OCI-LY3 (cell line): ENCODE results near the gene ZC3H13.

Experiments
- H2AFZ ChIP-seq: fragments of 200-600, 300-600 bp; shearing (Covaris generic); 2 replicates; pipeline ENCODE4 v1.6.0; 2014; ENCODE audit warnings: antibody characterized with exemption, low read depth, low read length
- H3K27ac ChIP-seq: fragments of 200-600, 300-600 bp; sonication (generic); 2 replicates; pipeline ENCODE4 v1.5.1; 2014; ENCODE audit warnings: mild to moderate bottlenecking, low read length, moderate library complexity, mixed read lengths
- H3K27me3 ChIP-seq: fragments of 200-600, 300-600 bp; sonication (generic); 2 replicates; pipeline ENCODE4 v1.6.1; 2014; ENCODE audit warnings: low read depth, low read length, mixed read lengths
- H3K36me3 ChIP-seq: fragments of 200-600, 300-600 bp; sonication (generic); replicated peaks from 2 replicates; pipeline ENCODE3; 2014; ENCODE audit warnings: low read depth, low read length, mixed read lengths
- H3K4me1 ChIP-seq: fragments of 300-600, 200-600 bp; sonication (generic); 2 replicates; pipeline ENCODE4 v1.6.1; 2014; ENCODE audit warnings: low read length, mixed read lengths
- H3K4me2 ChIP-seq: fragments of 200-600, 300-600 bp; sonication (generic); 2 replicates; pipeline ENCODE4 v1.6.1; 2014; ENCODE audit warnings: low read length, mixed read lengths
- H3K4me3 ChIP-seq: fragments of 300-600, 200-600 bp; sonication (generic); 2 replicates; pipeline ENCODE4 v1.5.1; 2014; ENCODE audit warnings: antibody characterized with exemption, mild to moderate bottlenecking, low read length, moderate library complexity
- H3K79me2 ChIP-seq: fragments of 300-600, 200-600 bp; shearing (Covaris generic); 2 replicates; pipeline ENCODE4 v1.6.1; 2014; ENCODE audit warnings: mild to moderate bottlenecking, low read length, mixed read lengths
- H3K9ac ChIP-seq: fragments of 300-600, 200-600 bp; shearing (Covaris generic); 2 replicates; pipeline ENCODE4 v1.6.0; 2014; ENCODE audit warnings: mild to moderate bottlenecking, low read length, moderate library complexity
- H3K9me3 ChIP-seq: fragments of 200-600, 300-600 bp; shearing (Covaris generic); 2 replicates; pipeline ENCODE4 v1.6.1; 2014; ENCODE audit warnings: low read length, mixed read lengths; ENCODE audit not compliant: insufficient read depth
- H4K20me1 ChIP-seq: fragments of 200-600, 300-600 bp; sonication (generic); 2 replicates; pipeline ENCODE4 v1.6.1; 2016; ENCODE audit warnings: low read length, mixed read lengths; ENCODE audit not compliant: insufficient read depth
- EZH2phosphoT487 ChIP-seq: fragments of 200-600 bp; shearing (Covaris generic); IDR thresholded peaks from 2 replicates; pipeline ENCODE4 v1.6.1; 2018; ENCODE audit warnings: antibody characterized with exemption, mixed run types, low read depth
- TF ChIP-seq, protein P1 (sequence below): fragments of 200-600, 300-600 bp; sonication (generic); IDR thresholded peaks from 2 replicates; pipeline ENCODE4 v1.5.1; 2014; ENCODE audit warnings: antibody characterized with exemption, low read length, low read depth

Gene ZC3H13

DNA sequence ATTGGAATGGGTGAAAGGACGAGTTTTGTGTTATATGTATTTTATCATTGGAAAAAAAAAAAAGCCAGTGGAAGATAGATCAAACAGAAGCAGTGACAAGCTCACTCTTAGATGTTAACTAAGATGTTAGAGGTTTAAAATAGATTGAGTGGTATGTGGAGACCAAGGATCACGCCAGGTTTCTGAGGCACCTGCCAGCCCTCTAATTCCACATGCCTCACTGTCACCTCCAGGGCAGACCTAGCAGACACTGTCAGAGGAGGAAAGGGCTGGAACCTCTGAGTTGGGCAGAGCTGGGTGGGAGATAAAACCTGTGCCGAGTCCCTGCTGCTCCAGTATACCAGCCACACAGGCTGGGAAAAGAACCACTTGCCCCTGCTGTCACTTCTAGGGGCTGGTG, 143.5 kb downstream of the ZC3H13 start:
- Histone ChIP-seq H4K20me1 (no peaks in the 10 kb centered on the region), H3K27me3 (0 out of 2 replicates have a peak, but pooled peaks cover 3% of the 10 kb centered on the region), H3K9me3 (no peaks in the 10 kb centered on the region), H3K36me3 (no peaks in the 10 kb centered on the region), H3K9ac (no peak overlapping the region), H2AFZ (no peak overlapping the region), H3K79me2 (no peaks in the 10 kb centered on the region), H3K27ac (no peak overlapping the region), H3K4me3 (no peak overlapping the region), H3K4me2 (no peak overlapping the region), H3K4me1 (no peaks in the 10 kb centered on the region)
- no peak for TF ChIP-seq EZH2phosphoT487
- TF ChIP-seq, protein P1, sequence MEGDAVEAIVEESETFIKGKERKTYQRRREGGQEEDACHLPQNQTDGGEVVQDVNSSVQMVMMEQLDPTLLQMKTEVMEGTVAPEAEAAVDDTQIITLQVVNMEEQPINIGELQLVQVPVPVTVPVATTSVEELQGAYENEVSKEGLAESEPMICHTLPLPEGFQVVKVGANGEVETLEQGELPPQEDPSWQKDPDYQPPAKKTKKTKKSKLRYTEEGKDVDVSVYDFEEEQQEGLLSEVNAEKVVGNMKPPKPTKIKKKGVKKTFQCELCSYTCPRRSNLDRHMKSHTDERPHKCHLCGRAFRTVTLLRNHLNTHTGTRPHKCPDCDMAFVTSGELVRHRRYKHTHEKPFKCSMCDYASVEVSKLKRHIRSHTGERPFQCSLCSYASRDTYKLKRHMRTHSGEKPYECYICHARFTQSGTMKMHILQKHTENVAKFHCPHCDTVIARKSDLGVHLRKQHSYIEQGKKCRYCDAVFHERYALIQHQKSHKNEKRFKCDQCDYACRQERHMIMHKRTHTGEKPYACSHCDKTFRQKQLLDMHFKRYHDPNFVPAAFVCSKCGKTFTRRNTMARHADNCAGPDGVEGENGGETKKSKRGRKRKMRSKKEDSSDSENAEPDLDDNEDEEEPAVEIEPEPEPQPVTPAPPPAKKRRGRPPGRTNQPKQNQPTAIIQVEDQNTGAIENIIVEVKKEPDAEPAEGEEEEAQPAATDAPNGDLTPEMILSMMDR = no peak

DNA sequence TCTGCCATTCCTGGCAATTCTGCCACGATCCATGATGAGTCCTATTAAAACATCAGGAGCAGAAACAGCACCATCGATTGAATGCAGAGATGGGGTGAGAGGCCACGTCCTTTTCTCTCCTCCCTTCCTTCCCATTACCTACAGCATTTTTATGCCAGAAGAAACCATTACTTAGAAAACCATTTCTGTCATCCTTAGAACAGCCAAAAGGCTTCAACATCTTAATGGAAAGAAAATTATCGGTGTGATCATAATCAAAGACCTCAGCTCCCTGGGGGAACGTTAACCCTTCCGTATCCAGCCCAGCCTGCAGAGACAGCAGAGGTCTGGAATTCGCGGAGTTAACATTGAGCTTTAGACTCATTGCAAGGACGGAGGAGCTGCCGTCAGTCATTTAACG, 145.0 kb downstream of the ZC3H13 start:
- Histone ChIP-seq H3K27ac (no peak overlapping the region), H2AFZ (no peak overlapping the region), H3K27me3 (0 out of 2 replicates have a peak, but pooled peaks cover 3% of the 10 kb centered on the region), H3K4me1 (no peaks in the 10 kb centered on the region), H3K9me3 (no peaks in the 10 kb centered on the region), H3K36me3 (no peaks in the 10 kb centered on the region), H3K9ac (no peak overlapping the region), H3K79me2 (no peaks in the 10 kb centered on the region), H3K4me3 (no peak overlapping the region), H4K20me1 (no peaks in the 10 kb centered on the region), H3K4me2 (no peak overlapping the region)
- TF ChIP-seq EZH2phosphoT487 = no peak
- TF ChIP-seq, protein P1 = no peak
